Measurements from ENCODE around the gene RNASE9.
A peak's percentile ranks its signal among the peaks of the same experiment; 100 is the strongest.
"Not testable (repeated sequence)": the region's sequence is repeated elsewhere in the genome, so short reads cannot be mapped to it uniquely, and the experiment has no call there.

Gene RNASE9

GRCh38 chr14:20560961-20561360 lies at the start of gene RNASE9:
Gene RNASE9 (minus strand): TSS chr14:20561047.
- no peak for DNase-seq (ENCODE audit: low spot score)

GRCh38 chr14:20610002-20610765 lies 49.3 kb upstream of the RNASE9 start:
- DNase-seq (ENCODE audit: low spot score) = peak; percentile 81

GRCh38 chr14:20609215-20610001 lies 48.6 kb upstream of the RNASE9 start:
- DNase-seq (ENCODE audit: low spot score) = peak; percentile 95

- DNase-seq (ENCODE audit: low spot score) = no peak
Observed at GRCh38 chr14:20608383-20609110, 47.7 kb upstream of the RNASE9 start.

- DNase-seq (ENCODE audit: low spot score) = no peak
Observed at GRCh38 chr14:20607617-20608016, 46.8 kb upstream of the RNASE9 start.

- no peak for DNase-seq (ENCODE audit: low spot score)
Observed at GRCh38 chr14:20606902-20607242, 46.0 kb upstream of the RNASE9 start.

GRCh38 chr14:20606190-20606901 lies 45.5 kb upstream of the RNASE9 start:
- DNase-seq (ENCODE audit: low spot score) = peak; percentile 51

- no peak for DNase-seq (ENCODE audit: low spot score)
Observed at GRCh38 chr14:20603813-20604690, 43.2 kb upstream of the RNASE9 start.

- DNase-seq (ENCODE audit: low spot score) = no peak
Observed at GRCh38 chr14:20602583-20602982, 41.7 kb upstream of the RNASE9 start.

GRCh38 chr14:20601522-20601921 lies 40.7 kb upstream of the RNASE9 start:
- no peak for DNase-seq (ENCODE audit: low spot score)

- no peak for DNase-seq (ENCODE audit: low spot score)
Observed at GRCh38 chr14:20597108-20597507, 36.3 kb upstream of the RNASE9 start.

- not testable (repeated sequence) for DNase-seq (ENCODE audit: low spot score)
Observed at GRCh38 chr14:20595726-20596125, 34.9 kb upstream of the RNASE9 start.

- no peak for DNase-seq (ENCODE audit: low spot score)
Observed at GRCh38 chr14:20592574-20592973, 31.7 kb upstream of the RNASE9 start.

GRCh38 chr14:20591235-20591634 lies 30.4 kb upstream of the RNASE9 start, which contains the start of gene RNASE12:
Gene RNASE12 (minus strand): TSS chr14:20591376. CDS start chr14:20590723, 653 bp downstream.
- DNase-seq (ENCODE audit: low spot score) = no peak

- no peak for DNase-seq (ENCODE audit: low spot score)
Observed at GRCh38 chr14:20587489-20588154, 26.8 kb upstream of the RNASE9 start, which contains the start of gene RNASE11. Gene RNASE11 (minus strand): TSS chr14:20588001.

- DNase-seq (ENCODE audit: low spot score) = no peak
Observed at GRCh38 chr14:20583908-20584307, 23.1 kb upstream of the RNASE9 start.

GRCh38 chr14:20583142-20583541 lies 22.3 kb upstream of the RNASE9 start:
- DNase-seq (ENCODE audit: low spot score) = no peak

- no peak for DNase-seq (ENCODE audit: low spot score)
Observed at GRCh38 chr14:20580242-20580641, 19.4 kb upstream of the RNASE9 start.

GRCh38 chr14:20578784-20579502 lies 18.1 kb upstream of the RNASE9 start:
- no peak for DNase-seq (ENCODE audit: low spot score)

GRCh38 chr14:20578325-20578724 lies 17.5 kb upstream of the RNASE9 start:
- DNase-seq (ENCODE audit: low spot score) = no peak
